SK-N-SH (cell line): ENCODE measurements around the gene RPS6KA2. TPM values are rescaled to one million over a fixed set of nuclear protein-coding genes. Genes with fewer than 3 reads are reported as not detected.

Source experiments
- CTCF ChIA-PET: fragments of 300-600, 350-600 bp; formaldehyde crosslinking; extraction: SDS; loops from one replicate; lab custom pipeline; 2021; lab: Yijun Ruan, JAX
- POLR2A ChIA-PET: fragments of 350-600 bp; sonication (Branson Sonifier 250); formaldehyde crosslinking; extraction: SDS; loops from one replicate; lab custom pipeline; 2020; ENCODE audit warnings: antibody characterized with exemption, inconsistent platforms; lab: Yijun Ruan, JAX
- DNase-seq: peaks from one replicate; pipeline ENCODE4 v3.0.0; 2012
- H2AFZ ChIP-seq: fragments of 200-600 bp; sonication (generic); 2 replicates; pipeline ENCODE4 v1.8.1; 2016; ENCODE audit warnings: antibody characterized with exemption, mild to moderate bottlenecking, low read depth
- H3F3A ChIP-seq: fragments of 200-600 bp; sonication (generic); replicated peaks from 2 replicates; pipeline ENCODE3; 2016; ENCODE audit warnings: antibody characterized with exemption, mild to moderate bottlenecking; ENCODE audit not compliant: insufficient read depth
- H3K27ac ChIP-seq, 2 experiments: fragments of 200-500 bp in 1 of 2; fragments of 200-600 bp in 1 of 2; sonication (Bioruptor generic) in 1 of 2; sonication (generic), shearing (Covaris generic) in 1 of 2; 2 replicates each; pipeline versions ENCODE4 v1.5.1 to v1.6.1; 2014 to 2016; ENCODE audit warnings: low read depth in 2 of 2, inconsistent platforms in 1 of 2, low read length in 1 of 2, mild to moderate bottlenecking in 1 of 2, mixed read lengths in 1 of 2
- H3K27me3 ChIP-seq: fragments of 200-600 bp; sonication (generic), shearing (Covaris generic); 2 replicates; pipeline ENCODE4 v1.6.1; 2016; ENCODE audit warnings: mixed run types; ENCODE audit not compliant: insufficient read depth
- H3K36me3 ChIP-seq, 2 experiments: fragments of 200-500 bp in 1 of 2; fragments of 200-600 bp in 1 of 2; sonication (Bioruptor generic) in 1 of 2; sonication (generic) in 1 of 2; replicated peaks in 1 of 2; 2 replicates each; pipeline versions ENCODE3 to v1.5.1; 2014 to 2016; ENCODE audit warnings: low read length in 1 of 2, mild to moderate bottlenecking in 1 of 2; ENCODE audit not compliant: insufficient read depth in 2 of 2, control insufficient read depth in 1 of 2
- H3K4me1 ChIP-seq, 2 experiments: fragments of 200-500 bp in 1 of 2; fragments of 200-600 bp in 1 of 2; sonication (Bioruptor generic) in 1 of 2; sonication (generic), shearing (Covaris generic) in 1 of 2; 2 replicates each; pipeline versions ENCODE4 v1.5.1 to v1.6.1; 2014 to 2016; ENCODE audit warnings: low read depth in 1 of 2, low read length in 1 of 2, mixed run types in 1 of 2; ENCODE audit not compliant: insufficient read depth in 2 of 2, control insufficient read depth in 1 of 2
- H3K4me2 ChIP-seq: fragments of 200-600 bp; sonication (generic), shearing (Covaris generic); 2 replicates; pipeline ENCODE4 v1.6.1; 2017; ENCODE audit warnings: mixed run types
- H3K4me3 ChIP-seq, 2 experiments: fragments of 200-500 bp in 1 of 2; fragments of 200-600 bp in 1 of 2; sonication (Bioruptor generic) in 1 of 2; sonication (generic), shearing (Covaris generic) in 1 of 2; 2 replicates each; pipeline versions ENCODE4 v1.5.1 to v1.8.1; 2014 to 2016; ENCODE audit warnings: low read depth in 2 of 2, inconsistent platforms in 1 of 2, low read length in 1 of 2, mild to moderate bottlenecking in 1 of 2, mixed read lengths in 1 of 2, moderate library complexity in 1 of 2
- H3K79me2 ChIP-seq: fragments of 200-600 bp; sonication (generic); 2 replicates; pipeline ENCODE4 v1.8.1; 2017; ENCODE audit warnings: mild to moderate bottlenecking; ENCODE audit not compliant: insufficient read depth
- H3K9ac ChIP-seq: fragments of 200-600 bp; sonication (generic); 2 replicates; pipeline ENCODE4 v1.6.1; 2017; ENCODE audit warnings: mixed run types
- H3K9me2 ChIP-seq: fragments of 200-600 bp; sonication (generic); 2 replicates; pipeline ENCODE4 v1.6.1; 2017; ENCODE audit warnings: mixed run types
- H3K9me3 ChIP-seq: fragments of 200-600 bp; sonication (generic); 2 replicates; pipeline ENCODE4 v1.6.1; 2017; ENCODE audit warnings: mixed run types, mild to moderate bottlenecking, moderate library complexity
- H4K20me1 ChIP-seq: fragments of 200-600 bp; sonication (generic); 2 replicates; pipeline ENCODE4 v1.6.1; 2017; ENCODE audit warnings: mild to moderate bottlenecking, mixed run types; ENCODE audit not compliant: insufficient read depth
- CTCF ChIP-seq: fragments of 200-600 bp; sonication (generic); IDR thresholded peaks from 2 replicates; pipeline ENCODE4 v1.6.1; 2017; ENCODE audit warnings: antibody characterized with exemption, mild to moderate bottlenecking, moderate library complexity
- EP300 ChIP-seq, 2 experiments: IDR thresholded peaks; 2 replicates each; pipeline versions ENCODE4 v1.4.0 to v1.6.1; 2012; ENCODE audit warnings: borderline replicate concordance in 1 of 2, low read depth in 1 of 2, low read length in 1 of 2
- EZH2phosphoT487 ChIP-seq: fragments of 200-600 bp; sonication (generic); IDR thresholded peaks from 2 replicates; pipeline ENCODE4 v1.6.1; 2017; ENCODE audit warnings: low read depth, mixed run types, mild to moderate bottlenecking, antibody characterized with exemption, moderate library complexity, borderline replicate concordance
- FOSL2 ChIP-seq: IDR thresholded peaks from 2 replicates; pipeline ENCODE4 v1.4.0; 2012; ENCODE audit warnings: low read depth, mild to moderate bottlenecking, moderate library complexity, borderline replicate concordance
- FOXJ3 ChIP-seq: sonication (generic); formaldehyde crosslinking; IDR thresholded peaks from 2 replicates; pipeline ENCODE4 v1.5.1; 2020; ENCODE audit warnings: mild to moderate bottlenecking, missing genetic modification reagents
- GABPA ChIP-seq: IDR thresholded peaks from 2 replicates; pipeline ENCODE4 v1.4.0; 2012; ENCODE audit warnings: low read depth, mild to moderate bottlenecking
- GATA2 ChIP-seq: sonication (generic); formaldehyde crosslinking; IDR thresholded peaks from 2 replicates; pipeline ENCODE4 v1.5.0; 2020; ENCODE audit warnings: mild to moderate bottlenecking, missing genetic modification reagents
- IRF3 ChIP-seq: fragments of 150-350 bp; IDR thresholded peaks from 2 replicates; pipeline ENCODE4 v1.6.1; 2016; ENCODE audit warnings: mild to moderate bottlenecking, low read depth, low read length
- JUND ChIP-seq: IDR thresholded peaks from 2 replicates; pipeline ENCODE4 v1.4.0; 2012
- MAX ChIP-seq: IDR thresholded peaks from 2 replicates; pipeline ENCODE4 v1.4.0; 2012; ENCODE audit warnings: low read depth
- MEF2A ChIP-seq: IDR thresholded peaks from 2 replicates; pipeline ENCODE4 v1.4.0; 2012; ENCODE audit warnings: low read depth, borderline replicate concordance
- NFIC ChIP-seq: IDR thresholded peaks from 2 replicates; pipeline ENCODE4 v1.4.0; 2012; ENCODE audit warnings: borderline replicate concordance
- RAD21 ChIP-seq: IDR thresholded peaks from 2 replicates; pipeline ENCODE4 v1.6.1; 2012; ENCODE audit warnings: mild to moderate bottlenecking, low read length
- SIN3A ChIP-seq: IDR thresholded peaks from 2 replicates; pipeline ENCODE4 v1.6.1; 2012; ENCODE audit warnings: low read depth, mild to moderate bottlenecking, low read length, moderate library complexity, borderline replicate concordance
- SMC3 ChIP-seq: IDR thresholded peaks from 2 replicates; pipeline ENCODE4 v1.6.1; 2012; ENCODE audit warnings: low read depth, low read length, improper control_type of control experiment
- TAF1 ChIP-seq: IDR thresholded peaks from 2 replicates; pipeline ENCODE4 v1.6.1; 2012; ENCODE audit warnings: low read depth, mild to moderate bottlenecking, low read length, moderate library complexity, borderline replicate concordance
- TCF12 ChIP-seq: IDR thresholded peaks from 2 replicates; pipeline ENCODE4 v1.4.0; 2012
- USF2 ChIP-seq: fragments of 150-350 bp; IDR thresholded peaks from 2 replicates; pipeline ENCODE4 v1.6.1; 2017; ENCODE audit warnings: antibody characterized with exemption, low read length, low read depth, borderline replicate concordance
- ZBTB33 ChIP-seq: IDR thresholded peaks from 2 replicates; pipeline ENCODE4 v1.4.0; 2012; ENCODE audit warnings: low read depth, borderline replicate concordance
- WGBS: methylation state at CpG from one replicate; pipeline ENCODE4 v1.1.6; 2017; ENCODE audit warnings: low lambda C conversion rate; 5-methylcytosine and 5-hydroxymethylcytosine counted together
- polyA plus RNA-seq, 3 experiments: library from polyadenylated mRNA; depleted of rRNA; stranded (reverse); fragments of >200 nt; gene quantifications; 2 replicates each; pipeline ENCODE4 v1.2.3, GENCODE V29; 2012

Gene RPS6KA2
- polyA plus RNA-seq, 1 of the 3 experiments (the other 2 are of a cell fraction): 59.5 TPM

- no peak overlapping the region for H3K4me3 ChIP-seq
- no peaks in the 10 kb centered on the region for H4K20me1 ChIP-seq
- H3K4me1 ChIP-seq: no peaks in the 10 kb centered on the region
- TF ChIP-seq TCF12: no peak
- no peak for TF ChIP-seq USF2
- TF ChIP-seq MEF2A: no peak
- no peak for TF ChIP-seq IRF3
- TF ChIP-seq JUND: no peak
- no peak for TF ChIP-seq CTCF
- TF ChIP-seq FOSL2: no peak
- TF ChIP-seq RAD21: no peak
- no peak for TF ChIP-seq TAF1
- TF ChIP-seq SMC3: no peak
- TF ChIP-seq EP300 (IDR thresholded peaks at IDR 0.05; ENCODE audit: borderline replicate concordance in 1 of 2, low read depth in 1 of 2, low read length in 1 of 2): no peak
- no peak for TF ChIP-seq NFIC
- no peak for TF ChIP-seq ZBTB33
- no peak for TF ChIP-seq SIN3A
- no peak for TF ChIP-seq EZH2phosphoT487
- TF ChIP-seq GATA2 (CRISPR knock-in tag): no peak
- no peak for TF ChIP-seq GABPA
- no peak for TF ChIP-seq FOXJ3
- no peak for TF ChIP-seq MAX
- TF ChIP-seq, all 33 proteins: peak for 0
- H3K27ac ChIP-seq: no peak overlapping the region
- ChIA-PET CTCF (no interaction called here), POLR2A (no interaction called here)
- no peak for DNase-seq
- H3K27me3 ChIP-seq: no peaks in the 10 kb centered on the region
- 94% methylated on average over 7 of the region's 7 CpGs for WGBS
- H3K79me2 ChIP-seq: no peaks in the 10 kb centered on the region
- no peak overlapping the region for H3K9ac ChIP-seq
- peaks cover 10 to 54% of the 10 kb centered on the region in 2 experiments for H3K36me3 ChIP-seq
- no peaks in the 10 kb centered on the region for H3K9me3 ChIP-seq
- no peaks in the 10 kb centered on the region for H3K9me2 ChIP-seq
- H3F3A ChIP-seq: no peaks in the 10 kb centered on the region
- no peak overlapping the region for H3K4me2 ChIP-seq
- no peak overlapping the region for H2AFZ ChIP-seq
These were observed 173.4 kb downstream of the RPS6KA2 start for GRCh38 chr6:166453651-166454050.
